H1 (cell line): ENCODE results near the gene TGFB2. TPM values are rescaled to one million over a fixed set of nuclear protein-coding genes. Genes with fewer than 3 reads are reported as not detected.

ENCODE experiments used
- CTCF ChIA-PET: fragments of 300-600 bp; sonication (Branson Sonifier 250); formaldehyde crosslinking; loops from one replicate; lab custom pipeline; 2021; ENCODE audit not compliant: partially characterized antibody; lab: Charles Lee
- POLR2A ChIA-PET: fragments of 300-600 bp; sonication (Branson Sonifier 250); formaldehyde crosslinking; loops from one replicate; lab custom pipeline; 2021; ENCODE audit warnings: inconsistent platforms; ENCODE audit not compliant: partially characterized antibody; lab: Charles Lee
- DNase-seq, 2 experiments: peaks; one replicate each; pipeline versions ENCODE4 v3.0.0 to v3.0.0-alpha.2; 2010 to 2022; ENCODE audit warnings: low spot score in 2 of 2, low read depth in 1 of 2, mixed read lengths in 1 of 2
- FAIRE-seq: peaks from 2 replicates; lab custom pipeline; 2011; peaks lifted over from hg19 to GRCh38; lab: Jason Lieb, UNC
- H2AFZ ChIP-seq: 2 replicates; pipeline ENCODE4 v1.8.1; 2012; ENCODE audit warnings: low read length, inconsistent platforms
- H2AK5ac ChIP-seq: 2 replicates; pipeline ENCODE4 v1.6.1; 2013; ENCODE audit warnings: low read depth, low read length
- H2BK120ac ChIP-seq: replicated peaks from 2 replicates; pipeline ENCODE3; 2013; ENCODE audit warnings: low read depth, low read length, inconsistent platforms
- H2BK12ac ChIP-seq: 2 replicates; pipeline ENCODE4 v1.6.1; 2013; ENCODE audit warnings: low read depth, low read length
- H2BK15ac ChIP-seq: 2 replicates; pipeline ENCODE4 v1.6.1; 2013; ENCODE audit warnings: low read length
- H2BK20ac ChIP-seq: 2 replicates; pipeline ENCODE4 v1.6.1; 2013; ENCODE audit warnings: low read length
- H2BK5ac ChIP-seq: 2 replicates; pipeline ENCODE4 v1.6.1; 2013; ENCODE audit warnings: low read depth, low read length
- H3K14ac ChIP-seq: 2 replicates; pipeline ENCODE4 v1.6.1; 2013; ENCODE audit warnings: inconsistent platforms; ENCODE audit not compliant: insufficient read length
- H3K18ac ChIP-seq: 2 replicates; pipeline ENCODE4 v1.6.1; 2013; ENCODE audit warnings: low read length; ENCODE audit errors: extremely low read depth
- H3K23ac ChIP-seq: 2 replicates; pipeline ENCODE4 v1.6.1; 2013; ENCODE audit warnings: inconsistent platforms; ENCODE audit not compliant: insufficient read length
- H3K23me2 ChIP-seq: 2 replicates; pipeline ENCODE4 v1.6.1; 2013; ENCODE audit warnings: low read depth, low read length
- H3K27ac ChIP-seq: 2 replicates; pipeline ENCODE4 v1.6.1; 2011; ENCODE audit warnings: low read depth, low read length, inconsistent platforms
- H3K27me3 ChIP-seq, 4 experiments: replicated peaks in 1 of 4; 1 replicate in 1 of 4; 2 replicates in 3 of 4; pipeline versions ENCODE4 v1.6.1 to v1.8.1; 2011 to 2013; ENCODE audit warnings: low read length in 3 of 4, mild to moderate bottlenecking in 3 of 4, inconsistent platforms in 2 of 4, mixed read lengths in 2 of 4, moderate library complexity in 1 of 4; ENCODE audit not compliant: control insufficient read depth in 3 of 4, insufficient read depth in 3 of 4; ENCODE audit errors: extremely low read depth in 1 of 4
- H3K36me3 ChIP-seq, 4 experiments: 2 replicates each; pipeline versions ENCODE4 v1.6.1 to v1.8.1; 2011 to 2013; ENCODE audit warnings: mild to moderate bottlenecking in 4 of 4, low read length in 3 of 4, moderate library complexity in 2 of 4, control low read depth in 1 of 4, inconsistent platforms in 1 of 4; ENCODE audit not compliant: insufficient read depth in 4 of 4, control insufficient read depth in 2 of 4
- H3K4ac ChIP-seq: replicated peaks from 2 replicates; pipeline ENCODE3; 2013; ENCODE audit warnings: low read length, low read depth, mixed read lengths, inconsistent platforms; ENCODE audit not compliant: insufficient read length
- H3K4me1 ChIP-seq, 4 experiments: replicated peaks in 1 of 4; 1 replicate in 1 of 4; 2 replicates in 3 of 4; pipeline versions ENCODE4 v1.6.1 to v1.8.1; 2011 to 2013; ENCODE audit warnings: low read length in 3 of 4, inconsistent platforms in 2 of 4, mixed read lengths in 1 of 4; ENCODE audit not compliant: insufficient read depth in 4 of 4, control insufficient read depth in 3 of 4
- H3K4me2 ChIP-seq, 2 experiments: 2 replicates each; pipeline versions ENCODE4 v1.6.1 to v1.8.1; 2011 to 2013; ENCODE audit warnings: low read depth in 2 of 2, low read length in 2 of 2, control low read depth in 1 of 2, inconsistent platforms in 1 of 2, mild to moderate bottlenecking in 1 of 2; ENCODE audit not compliant: insufficient read depth in 1 of 2
- H3K4me3 ChIP-seq, 4 experiments: fragments of 200-600, 300-600 bp in 1 of 4; sonication (generic), shearing (Covaris generic), sonication (Bioruptor Twin) in 1 of 4; 2 replicates each; pipeline versions ENCODE4 v1.5.1 to v1.8.1; 2011 to 2016; ENCODE audit warnings: low read length in 4 of 4, low read depth in 3 of 4, control low read depth in 2 of 4, inconsistent platforms in 2 of 4, mild to moderate bottlenecking in 2 of 4, mixed read lengths in 1 of 4, moderate library complexity in 1 of 4; ENCODE audit not compliant: insufficient read depth in 2 of 4; ENCODE audit errors: extremely low read depth in 1 of 4
- H3K56ac ChIP-seq: replicated peaks from 2 replicates; pipeline ENCODE3; 2013; ENCODE audit warnings: low read depth, mild to moderate bottlenecking, mixed read lengths, low read length, inconsistent platforms; ENCODE audit not compliant: insufficient read length
- H3K79me1 ChIP-seq: 2 replicates; pipeline ENCODE4 v1.6.1; 2013; ENCODE audit warnings: low read depth, low read length, control low read depth
- H3K79me2 ChIP-seq, 2 experiments: 2 replicates each; pipeline versions ENCODE4 v1.6.1 to v1.8.1; 2012 to 2013; ENCODE audit warnings: low read length in 2 of 2, mild to moderate bottlenecking in 2 of 2, inconsistent platforms in 1 of 2; ENCODE audit not compliant: insufficient read depth in 2 of 2, control insufficient read depth in 1 of 2
- H3K9ac ChIP-seq, 4 experiments: replicated peaks in 1 of 4; 1 replicate in 1 of 4; 2 replicates in 3 of 4; pipeline versions ENCODE4 v1.6.1 to v1.8.1; 2011 to 2013; ENCODE audit warnings: low read depth in 3 of 4, low read length in 3 of 4, control low read depth in 2 of 4, mild to moderate bottlenecking in 2 of 4, moderate library complexity in 2 of 4, inconsistent platforms in 1 of 4; ENCODE audit errors: extremely low read depth in 1 of 4
- H3K9me3 ChIP-seq, 2 experiments: 2 replicates each; pipeline versions ENCODE4 v1.6.1 to v1.8.1; 2012 to 2013; ENCODE audit warnings: mild to moderate bottlenecking in 2 of 2, moderate library complexity in 2 of 2, control low read depth in 1 of 2, inconsistent platforms in 1 of 2, low read depth in 1 of 2, low read length in 1 of 2, mixed read lengths in 1 of 2; ENCODE audit not compliant: insufficient read depth in 2 of 2
- H4K20me1 ChIP-seq, 2 experiments: replicated peaks in 1 of 2; 2 replicates each; pipeline versions ENCODE3 to v1.8.1; 2011 to 2013; ENCODE audit warnings: inconsistent platforms in 2 of 2, low read length in 2 of 2, mild to moderate bottlenecking in 1 of 2; ENCODE audit not compliant: insufficient read depth in 2 of 2, control insufficient read depth in 1 of 2
- H4K5ac ChIP-seq: 2 replicates; pipeline ENCODE4 v1.6.1; 2013; ENCODE audit warnings: low read length, low read depth, mixed read lengths, inconsistent platforms; ENCODE audit not compliant: insufficient read length
- H4K8ac ChIP-seq: 2 replicates; pipeline ENCODE4 v1.8.0; 2013; ENCODE audit warnings: mild to moderate bottlenecking, moderate library complexity, low read length, inconsistent platforms; ENCODE audit not compliant: insufficient read depth; ENCODE audit errors: extremely low read depth
- H4K91ac ChIP-seq: replicated peaks from 2 replicates; pipeline ENCODE3; 2013; ENCODE audit warnings: low read length, mixed read lengths, inconsistent platforms; ENCODE audit not compliant: insufficient read length
- CEBPB ChIP-seq: IDR thresholded peaks from 2 replicates; pipeline ENCODE4 v1.6.1; 2012; ENCODE audit warnings: low read depth, low read length
- EGR1 ChIP-seq: IDR thresholded peaks from 2 replicates; pipeline ENCODE4 v1.6.1; 2011; ENCODE audit warnings: low read depth, low read length, borderline replicate concordance
- KDM4A ChIP-seq: IDR thresholded peaks from one replicate; pipeline ENCODE4 v1.7.1; 2012; ENCODE audit warnings: low read depth, mild to moderate bottlenecking, moderate library complexity, low read length, inconsistent platforms; ENCODE audit not compliant: severe bottlenecking
- SAP30 ChIP-seq: fragments of 300-600 bp; sonication (generic); IDR thresholded peaks from 2 replicates; pipeline ENCODE4 v1.7.1; 2012; ENCODE audit warnings: low read length, moderate library complexity, mild to moderate bottlenecking, inconsistent platforms; ENCODE audit not compliant: insufficient read depth, insufficient replicate concordance
- SUZ12 ChIP-seq: fragments of 200-600 bp; sonication (generic); IDR thresholded peaks from 2 replicates; pipeline ENCODE4 v1.6.1; 2012; ENCODE audit warnings: mild to moderate bottlenecking, inconsistent platforms, low read length, moderate library complexity, mixed read lengths
- WGBS, 2 experiments: shearing (Covaris generic) in 1 of 2; methylation state at CpG; one replicate each; pipeline versions ENCODE4 v1.1.6 to v1.1.7; 2013 to 2015; ENCODE audit warnings: low lambda C conversion rate in 2 of 2, mixed read lengths in 2 of 2, inconsistent platforms in 1 of 2, low coverage in 1 of 2, missing lambda C conversion rate in 1 of 2; ENCODE audit not compliant: insufficient replicate concordance in 2 of 2, insufficient coverage in 1 of 2, insufficient read length in 1 of 2; ENCODE audit errors: extremely low coverage in 1 of 2, missing lambda C conversion rate in 1 of 2; 5-methylcytosine and 5-hydroxymethylcytosine counted together
- polyA plus RNA-seq, 7 experiments: library from polyadenylated mRNA; depleted of rRNA in 3 of 7; stranded (reverse) in 5 of 7; unstranded in 2 of 7; fragments of >200 nt in 5 of 7; fragments of 200-250 nt in 2 of 7; gene quantifications; 1 replicate in 5 of 7; 2 replicates in 1 of 7; 4 replicates in 1 of 7; pipeline versions ENCODE4 v1.2.1 to v1.2.3, GENCODE V29; 2011 to 2013; ENCODE audit warnings: missing spikeins in 2 of 7, mixed read lengths in 2 of 7
- total RNA-seq: library from RNA; stranded (reverse); fragmentation: NEBNext Ultra II Directional; extraction: Animal tissue kit (Norgen Biotek cat#: 25700); gene quantifications from 2 replicates; pipeline ENCODE4 v1.2.1, GENCODE V29; 2021
- TF ChIP-seq, protein P1 (sequence below): IDR thresholded peaks from 2 replicates; pipeline ENCODE4 v1.6.1; 2012; ENCODE audit warnings: low read length, inconsistent platforms

Gene TGFB2
- total and polyA plus RNA-seq, 2 of the 8 experiments (the other 6 are each of a cell fraction or from before 2014, with no cell fraction given) = 0.26 to 0.84 TPM

DNA sequence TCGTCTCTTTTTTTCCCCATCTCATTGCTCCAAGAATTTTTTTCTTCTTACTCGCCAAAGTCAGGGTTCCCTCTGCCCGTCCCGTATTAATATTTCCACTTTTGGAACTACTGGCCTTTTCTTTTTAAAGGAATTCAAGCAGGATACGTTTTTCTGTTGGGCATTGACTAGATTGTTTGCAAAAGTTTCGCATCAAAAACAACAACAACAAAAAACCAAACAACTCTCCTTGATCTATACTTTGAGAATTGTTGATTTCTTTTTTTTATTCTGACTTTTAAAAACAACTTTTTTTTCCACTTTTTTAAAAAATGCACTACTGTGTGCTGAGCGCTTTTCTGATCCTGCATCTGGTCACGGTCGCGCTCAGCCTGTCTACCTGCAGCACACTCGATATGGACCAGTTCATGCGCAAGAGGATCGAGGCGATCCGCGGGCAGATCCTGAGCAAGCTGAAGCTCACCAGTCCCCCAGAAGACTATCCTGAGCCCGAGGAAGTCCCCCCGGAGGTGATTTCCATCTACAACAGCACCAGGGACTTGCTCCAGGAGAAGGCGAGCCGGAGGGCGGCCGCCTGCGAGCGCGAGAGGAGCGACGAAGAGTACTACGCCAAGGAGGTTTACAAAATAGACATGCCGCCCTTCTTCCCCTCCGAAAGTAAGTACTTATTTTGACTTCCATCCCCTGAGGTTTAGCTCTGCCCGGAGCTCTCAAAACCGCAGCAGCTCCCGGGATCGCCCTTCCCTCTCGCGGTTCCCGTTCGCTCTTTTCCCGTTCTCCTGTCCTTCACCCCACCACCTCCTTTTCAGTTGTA is 1.5 kb downstream of the TGFB2 start:
- no peak overlapping the region for H3K27ac ChIP-seq
- no peak for DNase-seq

More for the DNA sequence above, 1.5 kb downstream of the TGFB2 start:
- Histone ChIP-seq H3K23me2 (peaks cover 24% of the 10 kb centered on the region), H3K18ac (no peak overlapping the region; the same call in 1 of the 2 replicates), H3K4ac (no peak overlapping the region), H3K79me1 (no peaks in the 10 kb centered on the region), H3K4me1 (no peaks in the 10 kb centered on the region; a peak in 3 of 7 replicates), H2BK5ac (no peak overlapping the region), H3K56ac (no peak overlapping the region), H3K4me3 (peak overlapping the region; percentile 72 to 88 (median 80)), H2BK12ac (no peak overlapping the region), H2AFZ (peak overlapping the region; percentile 94), H3K27me3 (peaks cover 0 to 16% (median 6%) of the 10 kb centered on the region in 4 experiments; a peak in 5 of 7 replicates), H3K79me2 (no peaks in the 10 kb centered on the region), H2BK20ac (0 out of 2 replicates have a peak overlapping the region, but pooled peaks have one; percentile 34), H3K36me3 (no peaks in the 10 kb centered on the region), H4K5ac (no peak overlapping the region), H2AK5ac (no peak overlapping the region), H2BK15ac (no peak overlapping the region), H3K9me3 (no peaks in the 10 kb centered on the region), H4K8ac (no peak overlapping the region), H2BK120ac (no peak overlapping the region), H3K14ac (no peak overlapping the region), H3K9ac (peak overlapping the region in 3 of 4 experiments; percentile 42 to 49 (median 44); a peak in 5 of 7 replicates), H4K20me1 (no peaks in the 10 kb centered on the region), H3K23ac (no peak overlapping the region), H3K4me2 (peak overlapping the region; percentile 83 to 95), H4K91ac (no peak overlapping the region)
- WGBS, 2 experiments = 2 to 100% methylated on average over 1 to 39 of the region's 39 CpGs
- ChIA-PET POLR2A (interaction anchor here (0.9 to 1.7 kb wide), 3 partner anchors 11 to 174 kb away, joined by 3 to 10 read pairs (median 5); no protein-coding TSS in a partner anchor), CTCF (interaction anchor here (1.0 to 2.1 kb wide), 5 partner anchors 8 to 735 kb away, joined by 3 to 8 read pairs (median 3); no protein-coding TSS in a partner anchor)
- TF ChIP-seq SUZ12 = peak; percentile 3; the same call in 1 of the 2 replicates
- no peak for TF ChIP-seq CEBPB
- TF ChIP-seq KDM4A = peak; percentile 62
- peak; percentile 16 for TF ChIP-seq SAP30
- TF ChIP-seq EGR1 = no peak
- TF ChIP-seq, protein P1, sequence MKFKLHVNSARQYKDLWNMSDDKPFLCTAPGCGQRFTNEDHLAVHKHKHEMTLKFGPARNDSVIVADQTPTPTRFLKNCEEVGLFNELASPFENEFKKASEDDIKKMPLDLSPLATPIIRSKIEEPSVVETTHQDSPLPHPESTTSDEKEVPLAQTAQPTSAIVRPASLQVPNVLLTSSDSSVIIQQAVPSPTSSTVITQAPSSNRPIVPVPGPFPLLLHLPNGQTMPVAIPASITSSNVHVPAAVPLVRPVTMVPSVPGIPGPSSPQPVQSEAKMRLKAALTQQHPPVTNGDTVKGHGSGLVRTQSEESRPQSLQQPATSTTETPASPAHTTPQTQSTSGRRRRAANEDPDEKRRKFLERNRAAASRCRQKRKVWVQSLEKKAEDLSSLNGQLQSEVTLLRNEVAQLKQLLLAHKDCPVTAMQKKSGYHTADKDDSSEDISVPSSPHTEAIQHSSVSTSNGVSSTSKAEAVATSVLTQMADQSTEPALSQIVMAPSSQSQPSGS = no peak
- FAIRE-seq = no peak
